PFSK-1 (cell line): ENCODE data around the gene NRSN2.

Source experiments
- FOXP2 ChIP-seq: optimal IDR thresholded peaks from 2 replicates; pipeline ENCODE3; 2011; ENCODE audit warnings: borderline replicate concordance, control low read depth, inconsistent platforms; ENCODE audit not compliant: insufficient read depth; ENCODE audit errors: extremely low read length, extremely low read depth
- POLR2AphosphoS5 ChIP-seq: IDR thresholded peaks from 2 replicates; pipeline ENCODE4 v1.6.1; 2012; ENCODE audit warnings: low read depth, mild to moderate bottlenecking, control low read depth, low read length, moderate library complexity
- REST ChIP-seq, 2 experiments: IDR thresholded peaks; 2 replicates each; pipeline versions ENCODE4 v1.6.1 to v1.8.0; 2011 to 2012; ENCODE audit warnings: low read depth in 2 of 2, low read length in 2 of 2, control low read depth in 1 of 2, inconsistent platforms in 1 of 2, mild to moderate bottlenecking in 1 of 2, moderate library complexity in 1 of 2; ENCODE audit not compliant: insufficient read depth in 1 of 2
- SIN3A ChIP-seq: IDR thresholded peaks from 2 replicates; pipeline ENCODE4 v1.6.1; 2012; ENCODE audit warnings: mild to moderate bottlenecking, low read length, moderate library complexity, borderline replicate concordance; ENCODE audit not compliant: insufficient read depth
- TAF1 ChIP-seq: IDR thresholded peaks from 2 replicates; pipeline ENCODE4 v1.6.1; 2012; ENCODE audit warnings: low read length, control low read depth, borderline replicate concordance; ENCODE audit not compliant: insufficient read depth

The NRSN2 gene

GRCh38 chr20:330233-331149, 16.4 kb upstream of the NRSN2 start:
- no peak for TF ChIP-seq SIN3A
- TF ChIP-seq REST (IDR thresholded peaks at IDR 0.05; ENCODE audit: insufficient read depth in 1 of 2, low read depth in 2 of 2, low read length in 2 of 2) = no peak
- TF ChIP-seq POLR2AphosphoS5 = peak; percentile 42; the same call in 1 of the 2 replicates

GRCh38 chr20:334578-334977, 12.3 kb upstream of the NRSN2 start:
- TF ChIP-seq REST (IDR thresholded peaks at IDR 0.05; ENCODE audit: insufficient read depth in 1 of 2, low read depth in 2 of 2, low read length in 2 of 2) = no peak
- no peak for TF ChIP-seq SIN3A
- TF ChIP-seq TAF1 = no peak
- no peak for TF ChIP-seq POLR2AphosphoS5
- TF ChIP-seq FOXP2 = no peak

GRCh38 chr20:341682-342081, 5.2 kb upstream of the NRSN2 start:
- TF ChIP-seq TAF1 (no peak), POLR2AphosphoS5 (no peak), FOXP2 (peak; percentile 40), REST (IDR thresholded peaks at IDR 0.05; ENCODE audit: insufficient read depth in 1 of 2, low read depth in 2 of 2, low read length in 2 of 2) (no peak), SIN3A (no peak)

GRCh38 chr20:343107-343506, 3.8 kb upstream of the NRSN2 start:
- TF ChIP-seq SIN3A = no peak
- TF ChIP-seq REST (IDR thresholded peaks at IDR 0.05; ENCODE audit: insufficient read depth in 1 of 2, low read depth in 2 of 2, low read length in 2 of 2) = no peak
- TF ChIP-seq TAF1 = no peak
- TF ChIP-seq FOXP2 = no peak
- TF ChIP-seq POLR2AphosphoS5 = no peak

- no peak for TF ChIP-seq TAF1
- TF ChIP-seq POLR2AphosphoS5 = no peak
- no peak for TF ChIP-seq SIN3A
- no peak; a peak in 1 of 4 replicates for TF ChIP-seq REST (IDR thresholded peaks at IDR 0.05; ENCODE audit: insufficient read depth in 1 of 2, low read depth in 2 of 2, low read length in 2 of 2)
- no peak for TF ChIP-seq FOXP2
These were observed 775 bp upstream of the NRSN2 start for GRCh38 chr20:346033-346639.
